Parathyroid adenoma (tissue), 2 donors: ENCODE data around the gene SLC25A29.

ENCODE experiments used
- H2AFZ ChIP-seq: fragments of 300-600 bp; sonication (generic); one replicate; pipeline ENCODE4 v1.7.0; 2017; ENCODE audit warnings: antibody characterized with exemption, mild to moderate bottlenecking
- H3K27ac ChIP-seq: fragments of 300-600 bp; sonication (generic); one replicate; pipeline ENCODE4 v1.7.0; 2017
- H3K27me3 ChIP-seq: fragments of 300-600 bp; sonication (generic); one replicate; pipeline ENCODE4 v1.7.0; 2017; ENCODE audit warnings: low read length; ENCODE audit not compliant: control insufficient read depth, insufficient read depth
- H3K36me3 ChIP-seq: fragments of 300-600 bp; sonication (generic); one replicate; pipeline ENCODE4 v1.7.0; 2017; ENCODE audit warnings: low read length; ENCODE audit not compliant: control insufficient read depth, insufficient read depth
- H3K4me1 ChIP-seq: fragments of 300-600 bp; sonication (generic); one replicate; pipeline ENCODE4 v1.7.0; 2017; ENCODE audit warnings: control low read depth
- H3K4me2 ChIP-seq: fragments of 300-600 bp; sonication (generic); one replicate; pipeline ENCODE4 v1.7.0; 2017; ENCODE audit warnings: low read length
- H3K4me3 ChIP-seq: fragments of 300-600 bp; sonication (generic); one replicate; pipeline ENCODE4 v1.7.0; 2017; ENCODE audit warnings: low read depth, low read length
- H3K79me2 ChIP-seq: fragments of 300-600 bp; sonication (generic); one replicate; pipeline ENCODE4 v1.7.0; 2017; ENCODE audit warnings: control low read depth
- H3K9ac ChIP-seq: fragments of 300-600 bp; sonication (generic); one replicate; pipeline ENCODE4 v1.7.0; 2017; ENCODE audit warnings: mild to moderate bottlenecking
- H3K9me3 ChIP-seq: fragments of 300-600 bp; sonication (generic); one replicate; pipeline ENCODE4 v1.7.0; 2017; ENCODE audit warnings: low read length; ENCODE audit not compliant: control insufficient read depth
- TF ChIP-seq, protein P1 (sequence below): fragments of 300-600 bp; sonication (generic); IDR thresholded peaks from one replicate; pipeline ENCODE4 v1.7.0; 2017; ENCODE audit warnings: antibody characterized with exemption, mild to moderate bottlenecking
- donor health status: primary hyperparathyroidism.

SLC25A29 gene

DNA sequence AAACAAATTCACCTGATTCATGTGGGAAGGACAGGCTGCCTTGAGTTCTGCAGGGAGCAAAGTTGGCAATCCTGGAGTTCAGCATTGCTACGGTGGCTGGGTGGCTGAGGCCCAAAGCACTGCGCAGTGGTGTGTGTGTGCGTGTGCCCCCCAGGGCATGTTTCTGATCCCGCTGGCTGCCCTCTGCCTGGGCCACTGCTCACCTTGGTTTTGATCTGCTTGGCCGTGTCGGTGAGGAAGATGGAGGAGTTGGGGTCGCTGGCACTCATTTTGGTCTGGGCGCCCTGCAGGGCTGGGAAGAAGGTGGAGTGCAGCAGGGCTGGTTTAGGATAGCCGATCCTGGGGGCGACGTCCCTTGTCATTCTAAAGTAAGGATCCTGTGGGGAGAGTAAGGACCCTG is 36.0 kb upstream of the SLC25A29 start:
- Histone ChIP-seq H3K4me3 (no peak overlapping the region), H3K27ac (no peak overlapping the region), H3K27me3 (no peaks in the 10 kb centered on the region), H3K4me1 (no peaks in the 10 kb centered on the region), H3K79me2 (no peaks in the 10 kb centered on the region), H3K36me3 (no peaks in the 10 kb centered on the region), H3K4me2 (no peak overlapping the region), H2AFZ (no peak overlapping the region), H3K9ac (no peak overlapping the region), H3K9me3 (no peaks in the 10 kb centered on the region)
- TF ChIP-seq, protein P1, sequence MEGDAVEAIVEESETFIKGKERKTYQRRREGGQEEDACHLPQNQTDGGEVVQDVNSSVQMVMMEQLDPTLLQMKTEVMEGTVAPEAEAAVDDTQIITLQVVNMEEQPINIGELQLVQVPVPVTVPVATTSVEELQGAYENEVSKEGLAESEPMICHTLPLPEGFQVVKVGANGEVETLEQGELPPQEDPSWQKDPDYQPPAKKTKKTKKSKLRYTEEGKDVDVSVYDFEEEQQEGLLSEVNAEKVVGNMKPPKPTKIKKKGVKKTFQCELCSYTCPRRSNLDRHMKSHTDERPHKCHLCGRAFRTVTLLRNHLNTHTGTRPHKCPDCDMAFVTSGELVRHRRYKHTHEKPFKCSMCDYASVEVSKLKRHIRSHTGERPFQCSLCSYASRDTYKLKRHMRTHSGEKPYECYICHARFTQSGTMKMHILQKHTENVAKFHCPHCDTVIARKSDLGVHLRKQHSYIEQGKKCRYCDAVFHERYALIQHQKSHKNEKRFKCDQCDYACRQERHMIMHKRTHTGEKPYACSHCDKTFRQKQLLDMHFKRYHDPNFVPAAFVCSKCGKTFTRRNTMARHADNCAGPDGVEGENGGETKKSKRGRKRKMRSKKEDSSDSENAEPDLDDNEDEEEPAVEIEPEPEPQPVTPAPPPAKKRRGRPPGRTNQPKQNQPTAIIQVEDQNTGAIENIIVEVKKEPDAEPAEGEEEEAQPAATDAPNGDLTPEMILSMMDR, result no peak

DNA sequence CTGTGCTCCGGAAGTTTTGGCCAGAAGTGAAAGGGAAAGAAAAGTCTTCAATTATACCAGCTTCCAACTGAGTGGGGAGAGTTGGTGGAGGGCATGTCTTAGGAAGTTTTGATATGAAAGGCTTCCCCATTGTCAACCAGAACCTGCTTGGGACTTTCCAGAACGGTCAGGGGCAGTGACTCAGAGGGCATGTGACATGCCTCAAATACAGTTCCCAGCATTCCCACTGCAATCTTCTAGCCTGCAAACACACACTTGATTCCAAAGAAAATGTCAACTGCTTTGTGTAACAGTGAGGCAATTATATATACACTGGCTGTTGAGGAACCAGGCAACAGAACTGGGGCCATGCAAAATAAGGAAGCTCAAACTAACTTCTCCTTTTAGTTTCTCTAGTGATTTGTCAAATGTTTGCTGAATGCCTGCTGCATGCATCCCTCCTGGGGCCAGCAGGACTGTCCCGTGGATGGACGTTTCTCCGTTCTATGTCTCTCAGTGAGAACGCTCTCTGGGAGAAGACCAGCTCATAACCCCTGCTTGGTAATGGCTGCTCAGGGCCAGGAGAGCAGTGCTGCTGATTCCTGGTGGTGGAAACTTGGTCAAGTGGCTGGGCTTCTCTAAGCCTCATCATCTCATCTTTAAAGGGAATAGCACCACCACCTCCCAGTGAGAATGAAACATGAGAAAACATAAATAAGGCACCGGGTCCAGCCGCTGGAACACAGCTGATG is 35.2 kb upstream of the SLC25A29 start:
- H3K4me1 ChIP-seq, result no peaks in the 10 kb centered on the region
- H3K79me2 ChIP-seq, result no peaks in the 10 kb centered on the region
- no peak overlapping the region for H3K4me3 ChIP-seq
- no peak overlapping the region for H2AFZ ChIP-seq
- no peaks in the 10 kb centered on the region for H3K36me3 ChIP-seq
- H3K9ac ChIP-seq, result no peak overlapping the region
- peak overlapping the region; percentile 15 for H3K27ac ChIP-seq
- H3K9me3 ChIP-seq, result no peaks in the 10 kb centered on the region
- H3K27me3 ChIP-seq, result no peaks in the 10 kb centered on the region
- no peak overlapping the region for H3K4me2 ChIP-seq
- TF ChIP-seq, protein P1, result no peak

DNA sequence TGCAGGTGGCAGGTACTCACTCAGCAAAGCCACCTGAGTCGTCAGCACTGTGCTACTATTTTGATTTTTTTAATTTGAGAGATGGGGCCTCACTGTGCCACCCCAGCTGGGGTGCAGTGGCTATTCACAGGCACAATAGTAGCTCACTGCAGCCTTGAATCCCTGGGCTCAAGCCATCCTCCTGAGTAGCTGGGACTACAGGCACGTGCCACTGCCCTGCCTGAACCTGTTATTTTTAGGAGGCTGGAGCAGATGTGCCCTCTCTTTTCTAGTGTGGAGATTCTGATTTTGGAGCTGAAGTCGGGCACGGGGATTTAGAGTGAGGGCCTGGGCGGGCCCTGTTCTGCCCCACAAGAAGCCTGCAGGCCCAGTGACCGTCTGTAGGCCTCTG is 34.2 kb upstream of the SLC25A29 start:
- TF ChIP-seq, protein P1, result no peak
- Histone ChIP-seq H2AFZ (no peak overlapping the region), H3K79me2 (no peaks in the 10 kb centered on the region), H3K9ac (no peak overlapping the region), H3K9me3 (no peaks in the 10 kb centered on the region), H3K4me1 (no peaks in the 10 kb centered on the region), H3K36me3 (no peaks in the 10 kb centered on the region), H3K27ac (no peak overlapping the region), H3K4me3 (no peak overlapping the region), H3K27me3 (no peaks in the 10 kb centered on the region), H3K4me2 (no peak overlapping the region)

DNA sequence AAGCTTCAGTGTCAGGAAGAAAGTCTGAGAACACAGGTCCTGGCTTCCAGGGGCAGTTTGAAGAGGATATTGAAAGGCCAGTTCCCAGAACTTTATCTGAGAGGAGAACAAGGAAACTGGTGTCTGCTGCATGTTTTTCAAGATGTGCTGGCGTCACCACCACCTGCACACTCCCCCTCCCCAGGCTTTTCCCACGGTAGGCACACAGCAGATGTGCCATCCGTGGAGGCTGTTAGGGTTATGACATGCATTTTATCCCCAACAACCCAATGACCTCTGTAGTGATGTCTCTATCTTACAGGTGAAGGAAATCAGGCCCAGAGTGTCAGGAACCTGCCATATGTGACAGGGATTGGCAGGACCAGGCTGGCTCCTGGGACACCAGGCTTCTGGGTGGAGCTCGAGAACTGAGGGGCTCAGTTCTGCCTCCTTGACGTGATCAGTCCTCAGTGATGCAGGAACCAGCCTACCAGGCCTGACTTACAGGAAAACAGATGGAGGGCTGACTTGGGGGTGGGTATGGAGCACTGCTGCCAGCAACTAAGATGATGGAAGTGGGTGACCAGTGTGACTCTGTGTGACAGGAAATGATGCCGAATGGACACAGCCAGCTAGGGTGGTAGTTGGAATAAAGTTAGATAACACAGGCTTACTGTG is 33.6 kb upstream of the SLC25A29 start:
- Histone ChIP-seq H3K4me2 (no peak overlapping the region), H2AFZ (no peak overlapping the region), H3K79me2 (no peaks in the 10 kb centered on the region), H3K27ac (no peak overlapping the region), H3K27me3 (no peaks in the 10 kb centered on the region), H3K4me1 (no peaks in the 10 kb centered on the region), H3K9me3 (no peaks in the 10 kb centered on the region), H3K9ac (no peak overlapping the region), H3K4me3 (no peak overlapping the region), H3K36me3 (no peaks in the 10 kb centered on the region)
- TF ChIP-seq, protein P1, result no peak
